ENCODE data around the gene ZNF12.
"Not testable (repeated sequence)": the region's sequence is repeated elsewhere in the genome, so short reads cannot be mapped to it uniquely, and the experiment has no call there.

ZNF12 gene

DNA sequence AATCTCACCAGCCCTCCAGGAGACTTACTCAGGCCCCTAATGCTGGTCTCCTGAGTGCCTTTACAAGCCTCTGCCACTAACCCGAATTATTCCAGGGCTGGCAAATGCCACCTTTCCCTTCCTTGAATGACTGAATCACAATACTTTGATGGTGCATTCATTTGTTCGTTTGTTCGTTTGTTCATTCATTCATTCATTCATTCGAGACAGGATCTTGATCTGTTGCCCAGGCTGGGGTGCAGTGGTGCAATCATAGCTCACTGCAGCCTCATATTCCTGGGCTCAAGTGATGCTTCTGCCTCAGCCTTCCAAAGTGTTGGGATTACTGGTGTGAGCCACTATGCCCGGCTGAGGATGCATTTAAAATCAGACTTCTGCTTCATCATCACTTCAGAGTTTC is 6.0 kb downstream of the ZNF12 start:
- in situ Hi-C loops (cut with MboI; ENCODE audit: low sequenced_read_pairs), result no loop called here

DNA sequence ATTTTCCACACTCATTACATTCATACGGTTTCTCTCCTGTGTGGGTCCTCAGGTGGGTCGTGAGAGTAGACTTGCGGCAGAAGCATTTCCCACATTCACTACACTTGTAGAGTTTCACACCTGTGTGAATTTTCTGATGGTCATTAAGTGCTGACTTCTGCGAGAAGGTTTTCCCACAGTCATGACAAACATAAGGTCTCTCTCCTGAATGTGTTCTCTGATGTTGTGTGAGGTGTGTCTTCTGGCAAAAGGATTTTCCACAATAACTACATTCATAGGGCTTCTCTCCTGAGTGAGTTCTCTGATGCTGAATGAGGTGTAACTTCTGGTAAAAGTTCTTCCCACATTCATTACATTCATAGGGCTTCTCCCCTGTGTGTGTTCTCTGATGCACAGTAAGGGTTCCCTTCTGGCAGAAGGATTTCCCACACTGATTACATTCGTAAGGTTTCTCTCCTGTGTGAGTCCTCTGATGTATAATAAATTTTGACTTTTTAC is 15.1 kb downstream of the ZNF12 start:
- in situ Hi-C loops (cut with MboI; ENCODE audit: low sequenced_read_pairs), result no loop called here

DNA sequence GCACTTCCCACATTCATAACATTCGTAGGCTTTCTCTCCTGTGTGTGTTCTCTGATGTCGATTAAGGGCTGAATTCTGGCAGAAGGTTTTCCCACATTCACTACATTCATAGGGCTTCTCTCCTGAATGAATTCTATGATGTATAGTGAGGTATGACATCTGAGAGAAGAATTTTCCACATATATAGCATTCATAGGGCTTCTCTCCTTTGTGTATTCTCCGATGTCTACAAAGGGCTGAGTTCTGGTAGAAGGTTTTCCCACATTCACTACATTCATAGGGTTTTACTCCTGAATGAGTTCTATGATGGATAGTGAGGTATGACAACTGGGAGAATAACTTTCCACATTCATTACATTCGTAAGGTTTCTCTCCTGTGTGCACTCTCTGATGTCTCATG is 15.6 kb downstream of the ZNF12 start:
- in situ Hi-C loops (cut with MboI; ENCODE audit: low sequenced_read_pairs), result no loop called here

- in situ Hi-C loops (cut with MboI; ENCODE audit: low sequenced_read_pairs), result no loop called here
Observed at GRCh38 chr7:6680146-6680545, 26.6 kb downstream of the ZNF12 start.

DNA sequence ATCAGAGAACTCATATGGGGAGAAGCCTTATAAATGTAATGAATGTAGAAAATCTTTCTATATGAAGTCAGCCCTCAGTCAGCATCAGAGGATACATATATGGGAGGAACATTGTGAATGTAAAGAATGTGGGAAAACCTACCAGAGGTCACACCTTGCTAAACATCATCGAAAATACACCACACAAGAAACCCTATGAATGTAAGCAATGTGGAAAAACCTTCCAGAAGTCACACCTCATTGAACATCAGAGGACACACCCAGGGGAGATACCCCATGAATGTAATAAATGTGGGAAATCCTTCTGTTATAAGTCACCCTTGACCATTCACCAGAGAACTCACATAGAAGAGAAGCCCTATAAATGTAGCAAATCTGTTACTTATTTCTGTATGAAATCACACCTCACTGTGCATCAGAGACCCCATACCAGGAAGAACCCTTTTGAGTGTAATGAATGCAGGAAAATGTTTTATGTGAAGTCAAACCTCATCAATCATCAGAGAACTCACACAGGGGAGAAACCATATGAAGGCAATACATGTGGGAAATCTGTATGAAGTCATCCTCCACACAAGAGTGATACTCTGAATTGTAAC is 30.8 kb downstream of the ZNF12 start:
- in situ Hi-C loops (cut with MboI; ENCODE audit: low sequenced_read_pairs), result no loop called here

GRCh38 chr7:6670851-6671250 is 35.9 kb downstream of the ZNF12 start:
- in situ Hi-C loops (cut with MboI; ENCODE audit: low sequenced_read_pairs), result not testable (repeated sequence)

- in situ Hi-C loops (cut with MboI; ENCODE audit: low sequenced_read_pairs), result no loop called here
Observed at GRCh38 chr7:6658618-6659345, 48.0 kb downstream of the ZNF12 start.

GRCh38 chr7:6656413-6656812 is 50.3 kb downstream of the ZNF12 start:
- in situ Hi-C loops (cut with MboI; ENCODE audit: low sequenced_read_pairs), result no loop called here

DNA sequence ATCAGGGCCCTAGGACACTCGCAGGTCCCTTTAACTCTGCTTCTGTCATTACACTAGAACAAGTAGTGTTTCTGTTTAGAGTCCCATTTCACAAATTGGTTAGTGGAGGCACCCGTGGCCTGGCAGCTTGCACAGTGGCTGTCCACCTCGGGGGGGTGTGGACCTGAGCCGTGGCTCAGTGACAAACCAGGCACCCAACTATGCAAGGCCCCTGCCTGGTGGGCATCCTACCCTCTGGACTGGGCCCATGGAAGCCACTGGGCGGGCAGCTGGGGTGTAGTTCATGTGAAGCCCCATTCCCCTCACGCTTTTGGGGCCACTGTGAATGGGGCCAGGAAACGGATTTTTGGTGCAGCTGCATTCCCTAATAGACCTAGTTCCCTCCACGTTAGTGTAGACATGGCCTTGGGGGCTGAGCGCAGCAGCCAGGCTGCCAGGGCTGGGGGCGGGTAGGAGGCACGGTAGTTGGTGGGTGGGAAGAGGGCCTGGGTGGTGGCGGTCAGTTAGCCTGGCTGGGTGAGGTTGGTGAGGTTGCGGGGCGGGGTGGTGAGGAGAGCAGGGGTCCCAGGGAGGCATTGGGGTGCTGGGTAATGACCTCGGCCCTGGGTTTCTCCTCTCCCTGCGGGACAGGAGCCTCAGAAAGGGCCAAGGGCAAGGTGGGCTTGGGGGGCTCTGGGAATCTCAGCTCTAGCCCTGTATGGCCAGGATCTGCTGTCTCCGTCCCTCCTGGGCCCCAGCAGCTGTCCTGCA is 50.9 kb downstream of the ZNF12 start:
- in situ Hi-C loops (cut with MboI; ENCODE audit: low sequenced_read_pairs), result no loop called here

DNA sequence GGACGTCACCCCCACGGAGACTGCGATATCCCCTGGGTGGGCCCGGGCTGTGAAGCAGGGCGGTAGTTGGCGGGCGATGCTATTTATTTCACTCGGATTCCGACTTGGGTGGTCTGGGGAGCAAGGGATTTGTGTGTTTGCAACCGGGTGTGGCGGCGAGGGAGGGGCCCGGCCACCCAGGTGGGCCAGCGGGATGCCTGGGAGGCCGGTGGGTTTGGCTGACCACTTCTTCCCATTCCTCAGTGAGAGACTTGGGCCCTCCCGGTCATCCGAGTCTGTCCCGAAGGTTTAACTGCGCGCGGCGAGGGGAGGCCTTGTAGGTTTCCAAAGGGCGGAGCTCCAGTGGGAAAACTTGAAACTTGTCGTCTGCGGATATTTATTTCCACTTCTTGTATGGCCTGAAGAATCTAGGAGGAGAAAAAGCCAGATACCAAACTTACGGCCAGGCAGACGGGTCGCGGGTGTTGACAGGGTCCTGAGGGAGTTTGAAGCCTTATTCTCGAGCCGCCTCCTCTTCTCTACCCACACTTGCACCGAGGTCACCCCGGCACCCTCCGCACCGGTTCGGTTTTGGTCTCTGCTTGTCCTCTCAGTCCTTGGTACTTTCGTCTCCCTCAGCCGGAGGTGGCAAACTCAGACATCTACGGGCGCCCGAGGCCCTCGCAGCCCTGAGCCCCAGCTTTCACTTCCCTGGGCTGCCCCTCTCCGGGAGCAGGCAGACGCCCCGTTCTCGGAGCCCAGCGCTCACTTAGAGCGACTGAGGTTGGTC is 51.7 kb downstream of the ZNF12 start:
- in situ Hi-C loops (cut with MboI; ENCODE audit: low sequenced_read_pairs), result no loop called here

GRCh38 chr7:6654113-6654841 is 52.5 kb downstream of the ZNF12 start:
- in situ Hi-C loops (cut with MboI; ENCODE audit: low sequenced_read_pairs), result no loop called here

DNA sequence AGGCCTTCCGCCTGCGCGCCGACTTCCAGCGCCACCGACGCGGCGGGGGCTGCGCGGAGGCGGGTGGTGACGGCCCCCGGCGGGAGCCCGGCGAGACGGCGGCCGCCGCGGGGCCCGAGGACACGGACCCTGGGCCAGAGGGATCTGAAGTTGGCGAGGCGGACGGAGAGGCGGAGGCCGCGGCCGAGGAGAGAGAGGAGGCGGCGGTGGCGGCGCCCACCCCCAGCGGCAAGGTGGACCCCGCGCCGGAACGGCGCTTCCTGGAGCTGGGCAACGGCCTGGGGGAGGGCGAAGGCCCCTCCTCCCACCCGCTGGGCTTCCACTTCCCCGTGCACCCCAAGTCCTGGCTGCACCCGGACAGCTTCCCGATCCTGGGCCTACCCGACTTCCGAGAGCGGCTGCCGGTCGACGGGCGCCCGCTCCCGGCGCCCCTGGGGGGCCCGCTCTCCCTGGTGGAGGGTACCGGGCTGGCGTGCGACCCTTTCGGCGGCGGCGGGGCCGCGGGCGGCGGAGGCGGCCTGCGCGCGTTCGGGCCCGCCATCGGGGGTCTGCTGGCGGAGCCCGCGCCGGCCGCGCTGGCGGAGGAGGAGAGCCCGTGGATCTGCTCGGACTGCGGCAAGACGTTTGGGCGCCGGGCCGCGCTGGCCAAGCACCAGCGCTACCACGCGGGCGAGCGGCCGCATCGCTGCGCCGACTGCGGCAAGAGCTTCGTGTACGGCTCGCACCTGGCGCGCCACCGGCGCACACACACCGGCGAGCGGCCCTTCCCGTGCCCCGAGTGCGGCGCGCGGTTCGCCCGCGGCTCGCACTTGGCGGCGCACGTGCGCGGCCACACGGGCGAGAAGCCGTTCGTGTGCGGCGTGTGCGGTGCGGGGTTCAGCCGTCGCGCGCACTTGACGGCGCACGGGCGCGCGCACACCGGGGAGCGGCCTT is 53.4 kb downstream of the ZNF12 start:
- in situ Hi-C loops (cut with MboI; ENCODE audit: low sequenced_read_pairs), result no loop called here

GRCh38 chr7:6652446-6653011 is 54.2 kb downstream of the ZNF12 start:
- in situ Hi-C loops (cut with MboI; ENCODE audit: low sequenced_read_pairs), result no loop called here

GRCh38 chr7:6651851-6652445 is 54.8 kb downstream of the ZNF12 start:
- in situ Hi-C loops (cut with MboI; ENCODE audit: low sequenced_read_pairs), result no loop called here

GRCh38 chr7:6650521-6651011 is 56.2 kb downstream of the ZNF12 start:
- in situ Hi-C loops (cut with MboI; ENCODE audit: low sequenced_read_pairs), result no loop called here

- in situ Hi-C loops (cut with MboI; ENCODE audit: low sequenced_read_pairs), result no loop called here
Observed at GRCh38 chr7:6650086-6650485, 56.7 kb downstream of the ZNF12 start.

DNA sequence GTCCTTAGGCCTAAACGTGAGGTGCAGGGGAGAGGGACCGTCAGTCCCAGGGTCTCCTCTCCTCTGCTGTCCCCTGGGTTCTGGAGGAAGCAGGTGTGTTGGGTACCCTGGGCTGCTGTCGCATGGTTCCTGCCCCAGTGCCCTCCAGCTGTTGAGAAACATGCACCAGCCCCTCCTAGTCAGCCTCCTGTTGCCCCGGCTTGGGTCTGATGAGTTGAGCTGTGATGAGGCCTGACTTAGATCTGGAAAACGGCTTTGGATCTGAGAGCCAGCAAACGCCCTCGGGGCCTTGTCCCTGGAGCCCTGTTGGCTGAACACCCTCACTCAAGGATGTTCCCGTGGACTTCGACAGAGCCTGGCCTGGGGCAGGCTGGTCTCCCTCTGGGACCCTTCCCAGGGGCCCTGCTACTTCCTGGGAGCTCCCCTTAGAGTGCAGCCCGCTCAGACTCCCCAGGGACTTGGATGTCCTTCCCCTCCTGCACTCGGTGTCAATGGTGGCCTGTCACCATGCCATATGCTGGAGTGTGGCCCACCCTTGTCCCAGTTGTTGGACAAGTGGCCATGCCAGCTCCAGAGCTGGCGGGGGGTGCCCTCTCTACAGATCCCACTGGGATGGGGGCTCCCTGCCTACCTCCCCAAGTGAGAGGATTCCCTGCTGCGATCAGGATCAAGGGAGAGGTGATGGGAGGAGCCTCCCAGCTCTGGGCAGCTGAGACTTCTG is 57.3 kb downstream of the ZNF12 start:
- in situ Hi-C loops (cut with MboI; ENCODE audit: low sequenced_read_pairs), result loop anchor here (25.0 kb wide), 1 partner anchor 88 kb away; no protein-coding TSS in a partner anchor

DNA sequence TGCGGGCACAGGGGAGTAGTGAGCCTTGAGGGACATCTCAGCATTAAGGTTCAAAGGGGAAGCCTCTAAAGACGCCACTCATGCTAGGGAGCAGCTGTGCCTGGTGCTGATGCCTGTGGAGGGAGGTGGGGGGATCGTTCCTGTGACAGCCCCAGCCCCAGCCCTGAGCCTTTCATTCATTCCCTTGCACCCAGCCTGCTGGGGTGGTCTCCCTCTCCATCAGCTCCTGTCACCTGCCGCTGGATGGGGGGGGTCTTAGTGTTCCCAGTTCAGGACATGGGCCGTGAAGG is 58.0 kb downstream of the ZNF12 start:
- in situ Hi-C loops (cut with MboI; ENCODE audit: low sequenced_read_pairs), result loop anchor here (25.0 kb wide), 1 partner anchor 89 kb away; no protein-coding TSS in a partner anchor

Data from HL-60/S4 treated with phorbol 12-myristate 13-acetate at 8.2 ng/mL for 4 days and 3 days (cell line).